ENCODE results near the gene LARP4. TPM values are rescaled to one million over a fixed set of nuclear protein-coding genes. Genes with fewer than 3 reads are reported as not detected.

LARP4 gene
- 10 to 100 TPM; 30.0 to 68.2 (median 56.8) TPM for total RNA-seq

- peak; percentile 97 for ATAC-seq
- H3K4me3 ChIP-seq, result peak within 1 kb of the TSS; percentile 83 to 92
- WGBS, 2 donors (ENCODE audit: low coverage in 1 of 2), result 1% methylated on average over 16 to 35 of the region's 54 CpGs
- peak; percentile 83 to 87 for TF ChIP-seq POLR2A (IDR thresholded peaks at IDR 0.05)
- no peak for TF ChIP-seq EP300 (IDR thresholded peaks at IDR 0.05)
- TF ChIP-seq POLR2AphosphoS5 (IDR thresholded peaks at IDR 0.05), result peak; percentile 96
- TF ChIP-seq CTCF (IDR thresholded peaks at IDR 0.05), result no peak
- peaks cover 0 to 36% (median 0%) of the 10 kb centered on the region in 3 donors for H3K4me1 ChIP-seq
- no peaks in the 10 kb centered on the region for H3K9me3 ChIP-seq
- peaks cover 9% of the 10 kb centered on the region for H3K27me3 ChIP-seq
- H3K36me3 ChIP-seq, result no peaks in the 10 kb centered on the region
- H3K27ac ChIP-seq, result peak within 1 kb of the TSS; percentile 91 to 94 (median 94)
These were observed at the start of gene LARP4 for GRCh38 chr12:50400638-50401499. Gene LARP4, plus strand, starts transcription at chr12:50400885. Its CDS starts 126 bp downstream, at chr12:50401011.

GRCh38 chr12:50351120-50352043 lies 49.3 kb upstream of the LARP4 start:
- 83 to 89% methylated on average over 3 to 4 of the region's 11 CpGs for WGBS, 2 donors (ENCODE audit: low coverage in 1 of 2)
- Histone ChIP-seq H3K27ac (no peak overlapping the region), H3K4me3 (no peak overlapping the region), H3K36me3 (no peaks in the 10 kb centered on the region), H3K4me1 (peaks cover 0 to 17% (median 0%) of the 10 kb centered on the region in 3 donors), H3K9me3 (no peaks in the 10 kb centered on the region), H3K27me3 (no peaks in the 10 kb centered on the region)
- TF ChIP-seq POLR2A (IDR thresholded peaks at IDR 0.05) (no peak), POLR2AphosphoS5 (IDR thresholded peaks at IDR 0.05) (no peak), EP300 (IDR thresholded peaks at IDR 0.05) (no peak), CTCF (IDR thresholded peaks at IDR 0.05) (no peak)
- ATAC-seq, result no peak

- no peaks in the 10 kb centered on the region for H3K9me3 ChIP-seq
These were observed 47.3 kb upstream of the LARP4 start for GRCh38 chr12:50353404-50353803.

More at GRCh38 chr12:50353404-50353803, 47.3 kb upstream of the LARP4 start:
- 100% methylated on average over 1 of the region's 3 CpGs for WGBS, 2 donors (ENCODE audit: low coverage in 1 of 2)
- H3K4me3 ChIP-seq, result no peak overlapping the region
- H3K27me3 ChIP-seq, result no peaks in the 10 kb centered on the region
- H3K4me1 ChIP-seq, result peaks cover 0 to 17% (median 0%) of the 10 kb centered on the region in 3 donors
- no peak overlapping the region for H3K27ac ChIP-seq
- no peak for TF ChIP-seq POLR2AphosphoS5 (IDR thresholded peaks at IDR 0.05)
- no peak for TF ChIP-seq CTCF (IDR thresholded peaks at IDR 0.05)
- no peak for TF ChIP-seq POLR2A (IDR thresholded peaks at IDR 0.05)
- TF ChIP-seq EP300 (IDR thresholded peaks at IDR 0.05), result no peak
- ATAC-seq, result no peak
- no peaks in the 10 kb centered on the region for H3K36me3 ChIP-seq

All from gastroesophageal sphincter (tissue), 4 donors.